Uterus (tissue), 4 donors: ENCODE measurements around the gene NUFIP1. TPM values are rescaled to one million over a fixed set of nuclear protein-coding genes. Genes with fewer than 3 reads are reported as not detected.

Experiments used
- DNase-seq, 2 donors: peaks; one replicate each; pipeline ENCODE4 v3.0.0-alpha.2; 2019 to 2020
- H3K27ac ChIP-seq, 2 donors: fragments of 200-600 bp; sonication (generic); 1 replicate in 1 of 2; 2 replicates in 1 of 2; pipeline ENCODE4 v1.5.1; 2016 to 2018
- H3K27me3 ChIP-seq, 2 donors: fragments of 200-600 bp; sonication (generic); one replicate each; pipeline ENCODE4 v1.5.1; 2018 to 2019; ENCODE audit warnings: control low read depth in 1 of 2
- H3K36me3 ChIP-seq, 2 donors: fragments of 200-600 bp; sonication (generic); one replicate each; pipeline ENCODE4 v1.5.1; 2019; ENCODE audit warnings: control low read depth in 1 of 2
- H3K4me1 ChIP-seq, 2 donors: fragments of 200-600 bp; sonication (generic); one replicate each; pipeline ENCODE4 v1.5.1; 2018 to 2019; ENCODE audit warnings: control low read depth in 1 of 2
- H3K4me3 ChIP-seq, 2 donors: fragments of 200-600 bp; sonication (generic); 1 replicate in 1 of 2; 2 replicates in 1 of 2; pipeline ENCODE4 v1.5.1; 2018 to 2019; ENCODE audit warnings: mild to moderate bottlenecking in 1 of 2
- H3K9me3 ChIP-seq, 2 donors: fragments of 200-600 bp; sonication (generic); one replicate each; pipeline ENCODE4 v1.5.1; 2019; ENCODE audit warnings: control low read depth in 1 of 2
- POLR2A ChIP-seq, 2 donors: fragments of 450-650 bp; IDR thresholded peaks; one replicate each; pipeline ENCODE4 v1.6.1; 2016; ENCODE audit warnings: antibody characterized with exemption in 2 of 2, mild to moderate bottlenecking in 1 of 2, moderate library complexity in 1 of 2
- intact Hi-C: fragments of 100-400 bp; cut with DNase I; formaldehyde crosslinking; loops from one replicate; pipeline ENCODE4 v1.15.1; 2023; ENCODE audit warnings: low total_unique reads
- total RNA-seq, 4 donors: library from RNA; depleted of rRNA in 3 of 4; stranded (reverse); fragments of >200 nt in 3 of 4; gene quantifications; one replicate each; pipeline versions ENCODE4 v1.1.0 to v1.2.4, GENCODE V29; 2014 to 2023
- TF ChIP-seq, protein P1 (sequence below), 4 experiments: fragments of 200-600 bp in 2 of 4; fragments of 450-650 bp in 2 of 4; sonication (generic) in 2 of 4; IDR thresholded peaks; one replicate each; pipeline ENCODE4 v1.5.1; 2016 to 2019; ENCODE audit warnings: antibody characterized with exemption in 4 of 4, mild to moderate bottlenecking in 2 of 4, moderate library complexity in 1 of 4
- donor health status: DM: yes; HTN: yes; CAD: no.

Gene NUFIP1
- total RNA-seq, 4 donors from 2014 or later: 0.51 to 7.3 (median 2.9) TPM

- no peak overlapping the region for H3K27ac ChIP-seq
- no peaks in the 10 kb centered on the region for H3K9me3 ChIP-seq
- DNase-seq: no peak
- no peak for TF ChIP-seq POLR2A (IDR thresholded peaks at IDR 0.05)
- TF ChIP-seq, protein P1, sequence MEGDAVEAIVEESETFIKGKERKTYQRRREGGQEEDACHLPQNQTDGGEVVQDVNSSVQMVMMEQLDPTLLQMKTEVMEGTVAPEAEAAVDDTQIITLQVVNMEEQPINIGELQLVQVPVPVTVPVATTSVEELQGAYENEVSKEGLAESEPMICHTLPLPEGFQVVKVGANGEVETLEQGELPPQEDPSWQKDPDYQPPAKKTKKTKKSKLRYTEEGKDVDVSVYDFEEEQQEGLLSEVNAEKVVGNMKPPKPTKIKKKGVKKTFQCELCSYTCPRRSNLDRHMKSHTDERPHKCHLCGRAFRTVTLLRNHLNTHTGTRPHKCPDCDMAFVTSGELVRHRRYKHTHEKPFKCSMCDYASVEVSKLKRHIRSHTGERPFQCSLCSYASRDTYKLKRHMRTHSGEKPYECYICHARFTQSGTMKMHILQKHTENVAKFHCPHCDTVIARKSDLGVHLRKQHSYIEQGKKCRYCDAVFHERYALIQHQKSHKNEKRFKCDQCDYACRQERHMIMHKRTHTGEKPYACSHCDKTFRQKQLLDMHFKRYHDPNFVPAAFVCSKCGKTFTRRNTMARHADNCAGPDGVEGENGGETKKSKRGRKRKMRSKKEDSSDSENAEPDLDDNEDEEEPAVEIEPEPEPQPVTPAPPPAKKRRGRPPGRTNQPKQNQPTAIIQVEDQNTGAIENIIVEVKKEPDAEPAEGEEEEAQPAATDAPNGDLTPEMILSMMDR (IDR thresholded peaks at IDR 0.05): no peak
- H3K4me3 ChIP-seq: no peak overlapping the region
- no peaks in the 10 kb centered on the region for H3K27me3 ChIP-seq
- H3K36me3 ChIP-seq: no peaks in the 10 kb centered on the region
- no peaks in the 10 kb centered on the region for H3K4me1 ChIP-seq
- intact Hi-C loops: no loop called here
Measured at GRCh38 chr13:45016792-45017425, 27.6 kb upstream of the NUFIP1 start.

GRCh38 chr13:45015300-45015699 lies 26.0 kb upstream of the NUFIP1 start:
- intact Hi-C loops: no loop called here
- no peaks in the 10 kb centered on the region for H3K36me3 ChIP-seq
- no peak for TF ChIP-seq POLR2A (IDR thresholded peaks at IDR 0.05)
- TF ChIP-seq, protein P1 (IDR thresholded peaks at IDR 0.05): no peak
- DNase-seq: no peak
- H3K4me3 ChIP-seq: no peak overlapping the region
- H3K27me3 ChIP-seq: no peaks in the 10 kb centered on the region
- H3K4me1 ChIP-seq: no peaks in the 10 kb centered on the region
- H3K27ac ChIP-seq: no peak overlapping the region
- H3K9me3 ChIP-seq: no peaks in the 10 kb centered on the region

GRCh38 chr13:45011198-45011597 lies 21.9 kb upstream of the NUFIP1 start:
- Histone ChIP-seq H3K4me3 (no peak overlapping the region), H3K36me3 (no peaks in the 10 kb centered on the region), H3K9me3 (no peaks in the 10 kb centered on the region), H3K27me3 (no peaks in the 10 kb centered on the region), H3K4me1 (no peaks in the 10 kb centered on the region), H3K27ac (no peak overlapping the region)
- TF ChIP-seq, protein P1 (IDR thresholded peaks at IDR 0.05): no peak
- TF ChIP-seq POLR2A (IDR thresholded peaks at IDR 0.05): no peak
- no peak for DNase-seq
- intact Hi-C loops: no loop called here

GRCh38 chr13:45007823-45008222 lies 18.6 kb upstream of the NUFIP1 start:
- TF ChIP-seq, protein P1 (IDR thresholded peaks at IDR 0.05): no peak
- TF ChIP-seq POLR2A (IDR thresholded peaks at IDR 0.05): no peak
- H3K36me3 ChIP-seq: no peaks in the 10 kb centered on the region
- no peaks in the 10 kb centered on the region for H3K27me3 ChIP-seq

GRCh38 chr13:45007225-45007624 lies 18.0 kb upstream of the NUFIP1 start:
- H3K4me3 ChIP-seq: no peak overlapping the region
- no peaks in the 10 kb centered on the region for H3K27me3 ChIP-seq
- no peak overlapping the region for H3K27ac ChIP-seq
- no peak for DNase-seq
- H3K36me3 ChIP-seq: no peaks in the 10 kb centered on the region
- no peaks in the 10 kb centered on the region for H3K4me1 ChIP-seq
- H3K9me3 ChIP-seq: no peaks in the 10 kb centered on the region
- no peak for TF ChIP-seq POLR2A (IDR thresholded peaks at IDR 0.05)
- TF ChIP-seq, protein P1 (IDR thresholded peaks at IDR 0.05): no peak
- intact Hi-C loops: no loop called here

More at GRCh38 chr13:45007823-45008222, 18.6 kb upstream of the NUFIP1 start:
- H3K4me1 ChIP-seq: no peaks in the 10 kb centered on the region
- no peak overlapping the region for H3K4me3 ChIP-seq
- no peak for DNase-seq
- no peak overlapping the region for H3K27ac ChIP-seq
- intact Hi-C loops: no loop called here
- H3K9me3 ChIP-seq: no peaks in the 10 kb centered on the region
